Fibroblast of the aortic adventitia (primary cell): ENCODE results near the gene TRHDE. TPM values are rescaled to one million over a fixed set of nuclear protein-coding genes. Genes with fewer than 3 reads are reported as not detected.
A peak's percentile ranks its signal among the peaks of the same experiment; 100 is the strongest.

Source experiments
- DNase-seq: peaks from one replicate; pipeline ENCODE4 v3.0.0-alpha.2; 2010; ENCODE audit warnings: low read depth
- H3K4me3 ChIP-seq: 2 replicates; pipeline ENCODE4 v1.5.1; 2011; ENCODE audit warnings: low read depth, mild to moderate bottlenecking, control low read depth, low read length, moderate library complexity
- CTCF ChIP-seq: IDR thresholded peaks from 2 replicates; pipeline ENCODE4 v1.5.1; 2011; ENCODE audit warnings: mild to moderate bottlenecking, low read length, control low read depth, inconsistent platforms; ENCODE audit not compliant: insufficient read depth
- total RNA-seq: library from RNA; depleted of rRNA; stranded (reverse); fragments of >200 nt; gene quantifications from 2 replicates; pipeline ENCODE4 v1.2.3, GENCODE V29; 2012; ENCODE audit warnings: low replicate concordance

TRHDE gene
- total RNA-seq, 1 donor, result 10.0 TPM

DNA sequence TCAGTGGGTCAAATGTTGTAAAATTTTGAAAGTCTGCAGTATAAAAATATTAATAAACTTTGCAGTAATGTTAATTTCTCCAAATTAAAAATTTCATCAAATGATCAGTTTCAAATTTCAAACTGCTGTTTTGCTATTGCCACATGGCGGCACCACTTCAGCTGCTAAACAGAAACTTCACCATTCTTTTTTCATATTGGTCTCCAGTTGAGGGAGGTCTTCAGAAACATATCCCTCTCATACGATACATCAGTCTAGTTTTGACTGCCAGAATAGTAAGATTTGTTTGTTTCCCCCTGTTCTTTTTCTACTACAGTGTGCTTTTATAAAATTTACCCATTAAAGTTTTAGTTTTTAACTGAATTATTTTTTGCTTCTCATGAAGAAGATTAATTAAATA is 4.2 kb upstream of the TRHDE start:
- no peak overlapping the region for H3K4me3 ChIP-seq
- no peak for DNase-seq
- TF ChIP-seq CTCF, result peak; percentile 18

- TF ChIP-seq CTCF, result no peak
- no peak overlapping the region for H3K4me3 ChIP-seq
- DNase-seq, result no peak
These were observed 3.8 kb upstream of the TRHDE start for GRCh38 chr12:72268386-72268785.

DNA sequence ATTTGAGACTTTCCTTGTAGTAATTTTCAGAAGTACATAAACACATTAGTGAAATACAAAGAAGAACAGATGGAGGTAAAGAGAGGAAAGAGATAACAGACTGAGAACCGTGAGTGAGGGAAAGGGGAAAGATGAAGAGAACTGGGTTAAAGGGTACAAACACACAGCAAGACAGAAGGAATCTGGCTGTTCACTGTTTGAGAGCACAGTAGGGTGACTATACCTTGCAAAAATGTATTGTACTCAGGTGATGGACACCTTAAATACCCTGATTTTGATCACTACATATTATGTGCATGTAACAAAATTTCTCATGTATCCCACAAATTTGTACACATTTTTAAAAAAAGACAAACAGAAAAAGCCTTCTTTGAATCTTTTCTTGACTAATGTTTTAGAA is 2.7 kb upstream of the TRHDE start:
- TF ChIP-seq CTCF, result no peak
- no peak overlapping the region for H3K4me3 ChIP-seq
- no peak for DNase-seq

DNA sequence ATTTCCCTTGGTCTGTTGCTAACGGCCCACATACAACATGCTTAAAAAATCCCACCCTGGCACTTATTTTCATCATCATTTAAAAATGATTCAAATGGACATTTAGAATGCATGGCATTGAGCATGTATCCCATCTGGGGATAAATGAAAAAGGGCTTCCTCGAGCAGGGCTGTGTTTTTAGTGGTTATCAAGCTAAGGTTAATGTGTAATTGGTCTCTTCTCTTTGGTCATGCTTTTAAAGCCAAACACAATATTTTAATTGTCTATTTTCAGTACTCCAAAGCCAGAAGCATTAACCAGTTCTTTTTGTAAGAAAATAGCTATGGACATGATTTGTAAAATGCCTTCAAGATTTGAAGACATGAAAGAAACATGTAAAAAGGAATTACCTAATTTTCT is 1.9 kb upstream of the TRHDE start:
- no peak for TF ChIP-seq CTCF
- no peak for DNase-seq
- no peak overlapping the region for H3K4me3 ChIP-seq

GRCh38 chr12:72270961-72271360 is 1.2 kb upstream of the TRHDE start:
- TF ChIP-seq CTCF, result no peak
- no peak for DNase-seq
- peak overlapping the region; percentile 65 for H3K4me3 ChIP-seq

GRCh38 chr12:72271451-72272090 is 599 bp upstream of the TRHDE start:
- no peak for TF ChIP-seq CTCF
- H3K4me3 ChIP-seq, result peak overlapping the region; percentile 65
- DNase-seq, result peak; percentile 18

GRCh38 chr12:72272731-72273498 is 745 bp downstream of the TRHDE start:
- peak overlapping the region; percentile 48 for H3K4me3 ChIP-seq
- no peak for DNase-seq
- no peak for TF ChIP-seq CTCF
